Trophoblast cell (in vitro differentiated cells and primary cell): ENCODE data around the gene FIBP.

Source experiments
- DNase-seq, 2 donors: peaks; one replicate each; pipeline ENCODE4 v3.0.0-alpha.2; 2016
- H2AFZ ChIP-seq: 2 replicates; pipeline ENCODE4 v1.6.1; 2013; ENCODE audit warnings: low read length, moderate library complexity, mild to moderate bottlenecking; ENCODE audit not compliant: insufficient read depth, poor library complexity
- H2AK5ac ChIP-seq: 2 replicates; pipeline ENCODE4 v1.6.1; 2013; ENCODE audit warnings: mild to moderate bottlenecking, low read length
- H2BK120ac ChIP-seq: 2 replicates; pipeline ENCODE4 v1.6.1; 2013; ENCODE audit warnings: low read length, mild to moderate bottlenecking, moderate library complexity; ENCODE audit not compliant: insufficient read depth, poor library complexity
- H2BK12ac ChIP-seq: 2 replicates; pipeline ENCODE4 v1.6.1; 2013; ENCODE audit warnings: mild to moderate bottlenecking, low read length, moderate library complexity
- H2BK5ac ChIP-seq: 2 replicates; pipeline ENCODE4 v1.6.1; 2013; ENCODE audit warnings: low read length, low read depth, moderate library complexity, mild to moderate bottlenecking; ENCODE audit not compliant: poor library complexity
- H3K14ac ChIP-seq: 2 replicates; pipeline ENCODE4 v1.6.1; 2013; ENCODE audit warnings: mild to moderate bottlenecking, low read length
- H3K18ac ChIP-seq: 2 replicates; pipeline ENCODE4 v1.6.1; 2013; ENCODE audit warnings: mild to moderate bottlenecking, low read length
- H3K23ac ChIP-seq: 2 replicates; pipeline ENCODE4 v1.6.1; 2013; ENCODE audit warnings: low read length
- H3K27ac ChIP-seq: 2 replicates; pipeline ENCODE4 v1.5.1; 2013; ENCODE audit warnings: low read depth, mild to moderate bottlenecking, inconsistent platforms, low read length, moderate library complexity
- H3K27me3 ChIP-seq: 2 replicates; pipeline ENCODE4 v1.6.1; 2013; ENCODE audit warnings: inconsistent platforms, mild to moderate bottlenecking, low read length, moderate library complexity; ENCODE audit not compliant: insufficient read depth
- H3K36me3 ChIP-seq, 2 experiments: 1 replicate in 1 of 2; 2 replicates in 1 of 2; pipeline ENCODE4 v1.6.1; 2013; ENCODE audit warnings: low read length in 2 of 2, mild to moderate bottlenecking in 2 of 2, moderate library complexity in 1 of 2; ENCODE audit not compliant: insufficient read depth in 2 of 2, control insufficient read depth in 1 of 2
- H3K4ac ChIP-seq: 2 replicates; pipeline ENCODE4 v1.6.1; 2013; ENCODE audit warnings: low read depth, mild to moderate bottlenecking, low read length, moderate library complexity
- H3K4me1 ChIP-seq, 2 experiments: 1 replicate in 1 of 2; 2 replicates in 1 of 2; pipeline ENCODE4 v1.6.1; 2013; ENCODE audit warnings: low read length in 2 of 2, mild to moderate bottlenecking in 2 of 2, moderate library complexity in 1 of 2; ENCODE audit not compliant: insufficient read depth in 2 of 2, control insufficient read depth in 1 of 2
- H3K4me2 ChIP-seq: 2 replicates; pipeline ENCODE4 v1.6.1; 2013; ENCODE audit warnings: inconsistent platforms, mild to moderate bottlenecking, low read length, moderate library complexity
- H3K4me3 ChIP-seq: 2 replicates; pipeline ENCODE4 v1.5.1; 2013; ENCODE audit warnings: mild to moderate bottlenecking, low read depth, low read length, inconsistent platforms
- H3K79me1 ChIP-seq: one replicate; pipeline ENCODE4 v1.6.1; 2013; ENCODE audit warnings: low read length
- H3K79me2 ChIP-seq: 2 replicates; pipeline ENCODE4 v1.6.1; 2013; ENCODE audit warnings: low read length, mild to moderate bottlenecking; ENCODE audit not compliant: control insufficient read depth, insufficient read depth, poor library complexity
- H3K9ac ChIP-seq: 2 replicates; pipeline ENCODE4 v1.6.1; 2013; ENCODE audit warnings: mild to moderate bottlenecking, low read length
- H3K9me3 ChIP-seq: 2 replicates; pipeline ENCODE4 v1.6.1; 2013; ENCODE audit warnings: low read depth, mild to moderate bottlenecking, control low read depth, inconsistent platforms, low read length; ENCODE audit not compliant: insufficient read depth
- H4K12ac ChIP-seq: 2 replicates; pipeline ENCODE4 v1.6.1; 2013; ENCODE audit warnings: low read depth, mild to moderate bottlenecking, low read length, moderate library complexity
- H4K8ac ChIP-seq: 2 replicates; pipeline ENCODE4 v1.6.1; 2013; ENCODE audit warnings: low read depth, mild to moderate bottlenecking, low read length, moderate library complexity
- H4K91ac ChIP-seq: one replicate; pipeline ENCODE4 v1.6.1; 2013; ENCODE audit warnings: low read depth, mild to moderate bottlenecking, low read length, moderate library complexity
- WGBS: extraction: QIAGEN DNeasy Blood & Tissue Kit; methylation state at CpG from one replicate; pipeline ENCODE4 v1.1.7; 2013; ENCODE audit warnings: missing lambda C conversion rate; ENCODE audit not compliant: insufficient read length, insufficient coverage; ENCODE audit errors: extremely low coverage; 5-methylcytosine and 5-hydroxymethylcytosine counted together

FIBP gene

DNA sequence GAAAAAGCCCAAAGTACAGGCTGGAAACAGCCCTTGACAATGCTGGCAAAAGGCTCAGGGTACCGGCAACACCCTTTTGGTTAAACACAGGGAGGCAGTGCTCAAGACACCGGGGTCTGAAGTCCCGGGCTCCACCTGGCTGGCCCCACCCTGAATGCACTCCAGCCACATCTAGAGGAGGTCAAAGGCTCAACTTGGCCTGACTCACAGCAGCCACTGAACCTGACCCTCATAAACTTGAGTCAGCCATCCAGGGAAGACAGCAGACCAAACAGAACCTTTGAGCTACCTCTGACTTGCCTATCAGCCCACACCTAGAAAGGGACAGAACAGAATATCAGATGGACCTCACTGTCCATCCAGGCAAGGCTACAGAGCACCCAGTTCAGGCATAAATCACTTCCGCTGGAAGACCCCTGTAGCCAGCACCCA, 34.1 kb downstream of the FIBP start:
- Histone ChIP-seq H4K91ac (no peak overlapping the region), H3K79me1 (peaks cover 17% of the 10 kb centered on the region), H2AFZ (no peak overlapping the region), H4K12ac (no peak overlapping the region), H3K23ac (no peak overlapping the region), H3K9me3 (peaks cover 7% of the 10 kb centered on the region), H3K36me3 (peaks cover 55 to 59% of the 10 kb centered on the region in 2 experiments), H2BK5ac (no peak overlapping the region), H3K79me2 (peaks cover 21% of the 10 kb centered on the region), H3K18ac (no peak overlapping the region), H2BK12ac (no peak overlapping the region), H2AK5ac (no peak overlapping the region), H3K9ac (no peak overlapping the region), H3K4me1 (peaks cover 6 to 8% of the 10 kb centered on the region in 2 experiments), H3K14ac (no peak overlapping the region), H4K8ac (no peak overlapping the region), H3K27ac (no peak overlapping the region), H2BK120ac (no peak overlapping the region), H3K27me3 (no peaks in the 10 kb centered on the region), H3K4ac (no peak overlapping the region), H3K4me3 (no peak overlapping the region), H3K4me2 (no peak overlapping the region)
- no peak for DNase-seq
- WGBS, result no CpG with 5 or more reads among the region's 4 CpGs

- no peak overlapping the region for H4K91ac ChIP-seq
- peaks cover 21% of the 10 kb centered on the region for H3K79me2 ChIP-seq
- H4K12ac ChIP-seq, result no peak overlapping the region
- DNase-seq, result no peak
- H3K9ac ChIP-seq, result no peak overlapping the region
- peaks cover 7% of the 10 kb centered on the region for H3K9me3 ChIP-seq
- H2AK5ac ChIP-seq, result no peak overlapping the region
- H3K79me1 ChIP-seq, result peaks cover 12% of the 10 kb centered on the region
- H3K4me3 ChIP-seq, result no peak overlapping the region
- H2BK12ac ChIP-seq, result no peak overlapping the region
- no peak overlapping the region for H3K18ac ChIP-seq
- no peaks in the 10 kb centered on the region for H3K27me3 ChIP-seq
- H3K36me3 ChIP-seq, result peaks cover 55 to 59% of the 10 kb centered on the region in 2 experiments
- no peak overlapping the region for H2AFZ ChIP-seq
- peaks cover 6 to 8% of the 10 kb centered on the region in 2 experiments for H3K4me1 ChIP-seq
- H3K14ac ChIP-seq, result no peak overlapping the region
- no peak overlapping the region for H3K4me2 ChIP-seq
- H2BK120ac ChIP-seq, result no peak overlapping the region
- H3K27ac ChIP-seq, result no peak overlapping the region
- no peak overlapping the region for H3K4ac ChIP-seq
- H2BK5ac ChIP-seq, result no peak overlapping the region
- H3K23ac ChIP-seq, result no peak overlapping the region
- WGBS, result no CpG with 5 or more reads among the region's 6 CpGs
- no peak overlapping the region for H4K8ac ChIP-seq
These were observed 34.9 kb downstream of the FIBP start for GRCh38 chr11:65853246-65853979.

DNA sequence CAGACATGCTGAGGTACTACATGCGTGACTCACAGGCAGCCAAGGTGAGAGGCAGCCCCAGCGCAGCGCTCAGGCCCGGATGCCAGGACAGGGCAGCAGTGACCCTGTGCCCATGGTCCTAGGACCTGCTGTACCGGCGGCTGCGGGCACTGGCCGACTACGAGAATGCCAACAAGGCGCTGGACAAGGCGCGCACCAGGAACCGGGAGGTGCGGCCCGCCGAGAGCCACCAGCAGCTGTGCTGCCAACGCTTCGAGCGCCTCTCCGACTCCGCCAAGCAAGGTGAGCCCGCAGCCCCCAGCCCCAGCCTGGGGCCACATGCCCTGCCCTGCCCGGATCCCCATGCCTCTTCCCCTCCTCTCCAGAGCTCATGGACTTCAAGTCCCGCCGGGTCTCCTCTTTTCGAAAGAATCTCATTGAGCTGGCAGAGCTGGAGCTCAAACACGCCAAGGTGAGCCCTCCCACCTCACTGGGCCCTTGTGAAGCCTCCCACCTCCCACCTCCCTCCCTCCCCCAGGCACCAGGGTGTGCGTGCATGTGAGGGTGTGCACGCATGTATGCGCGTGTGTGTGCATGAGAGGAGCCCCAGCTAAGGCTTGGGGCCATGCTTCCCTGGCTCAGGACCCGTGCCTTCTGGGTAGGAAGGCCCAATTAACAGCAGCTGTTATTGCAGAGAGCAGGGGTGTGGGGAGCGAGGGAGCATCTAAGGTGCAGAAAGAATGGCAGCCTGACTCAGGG, 35.6 kb downstream of the FIBP start:
- Histone ChIP-seq H4K12ac (no peak overlapping the region), H3K27me3 (no peaks in the 10 kb centered on the region), H2BK120ac (no peak overlapping the region), H2BK12ac (no peak overlapping the region), H4K8ac (no peak overlapping the region), H3K4ac (no peak overlapping the region), H3K4me3 (no peak overlapping the region), H4K91ac (no peak overlapping the region), H3K4me1 (peaks cover 6 to 8% of the 10 kb centered on the region in 2 experiments), H3K27ac (no peak overlapping the region), H3K4me2 (no peak overlapping the region), H3K14ac (no peak overlapping the region), H3K79me1 (peaks cover 8% of the 10 kb centered on the region), H3K9ac (no peak overlapping the region), H3K36me3 (peaks cover 55 to 59% of the 10 kb centered on the region in 2 experiments), H3K18ac (no peak overlapping the region), H2AK5ac (no peak overlapping the region), H3K23ac (no peak overlapping the region), H3K9me3 (peaks cover 7% of the 10 kb centered on the region), H2BK5ac (no peak overlapping the region), H3K79me2 (peaks cover 18% of the 10 kb centered on the region), H2AFZ (no peak overlapping the region)
- no CpG with 5 or more reads among the region's 33 CpGs for WGBS
- DNase-seq, result no peak

DNA sequence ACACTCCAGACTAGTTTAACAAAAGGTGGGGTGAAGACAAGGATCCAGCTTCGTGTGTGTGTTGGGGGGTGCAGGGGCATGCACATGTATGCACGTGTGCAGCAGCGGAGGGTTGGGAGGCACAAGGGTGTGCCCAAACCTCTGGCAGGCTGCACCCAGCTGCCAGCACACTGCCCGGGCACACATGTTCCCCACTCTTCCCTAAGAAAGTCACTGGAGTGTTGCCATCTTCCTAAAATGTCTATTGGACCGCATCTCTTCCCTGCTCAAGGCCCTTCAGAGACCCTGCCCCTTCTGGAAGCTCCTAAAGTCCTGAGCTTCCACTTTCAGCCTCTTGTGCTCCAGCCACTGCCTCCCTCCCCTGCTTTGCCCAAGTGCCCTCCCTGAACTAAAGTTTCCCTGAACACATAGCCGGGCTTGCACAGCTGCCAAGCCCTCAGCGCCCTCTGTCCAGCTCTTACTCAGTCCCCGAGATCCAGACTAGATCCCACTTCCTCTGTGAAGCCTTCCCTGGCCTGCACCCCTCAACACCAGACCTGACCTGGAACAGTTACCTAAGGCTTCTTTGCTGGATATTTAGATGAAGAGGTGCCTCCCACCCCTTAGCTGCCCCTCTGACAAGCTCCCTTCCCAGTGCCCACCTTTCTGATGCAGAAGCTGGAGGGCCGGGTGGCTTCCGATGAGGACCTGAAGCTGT, 36.3 kb downstream of the FIBP start:
- Histone ChIP-seq H3K79me1 (peaks cover under 1% of the 10 kb centered on the region), H3K27ac (no peak overlapping the region), H2BK12ac (no peak overlapping the region), H3K9me3 (peaks cover 7% of the 10 kb centered on the region), H3K36me3 (peaks cover 54 to 59% of the 10 kb centered on the region in 2 experiments), H3K9ac (no peak overlapping the region), H2AFZ (no peak overlapping the region), H3K27me3 (no peaks in the 10 kb centered on the region), H3K4me3 (no peak overlapping the region), H3K4me2 (no peak overlapping the region), H4K91ac (no peak overlapping the region), H2AK5ac (no peak overlapping the region), H4K8ac (no peak overlapping the region), H3K18ac (no peak overlapping the region), H2BK5ac (no peak overlapping the region), H3K4me1 (peaks cover 6 to 8% of the 10 kb centered on the region in 2 experiments), H3K79me2 (peaks cover 11% of the 10 kb centered on the region), H3K23ac (no peak overlapping the region), H2BK120ac (no peak overlapping the region), H3K14ac (no peak overlapping the region), H3K4ac (no peak overlapping the region), H4K12ac (no peak overlapping the region)
- no peak for DNase-seq
- no CpG with 5 or more reads among the region's 10 CpGs for WGBS
